ENCODE results near the gene ISLR. TPM values are rescaled to one million over a fixed set of nuclear protein-coding genes. Genes with fewer than 3 reads are reported as not detected.

The ISLR gene
- total RNA-seq, 1 donor from 2014 or later = not detected

- POLR2A ChIA-PET = no interaction called here
- Mint-ChIP-seq H3K4me1 (no peaks in the 10 kb centered on the region), H3K36me3 (ENCODE audit: low read depth) (no peaks in the 10 kb centered on the region), H3K27ac (no peak within 1 kb of the TSS), H3K4me3 (no peak within 1 kb of the TSS), H3K27me3 (peaks cover 22% of the 10 kb centered on the region), H3K9me3 (no peaks in the 10 kb centered on the region)
- ATAC-seq (ENCODE audit: low read depth) = no peak
- CTCF ChIA-PET = interaction anchor here (1.1 kb wide), 1 partner anchor 17 kb away, joined by 3 read pairs; no protein-coding TSS in a partner anchor
- TF ChIP-seq CTCF (IDR thresholded peaks at IDR 0.05) = no peak
- intact Hi-C loops (cut with micrococcal nuclease) = no loop called here
- DNase-seq = no peak
Observed at GRCh38 chr15:74202452-74203401, 29.2 kb downstream of the ISLR start, which contains the start of gene STRA6. Gene STRA6, minus strand, starts transcription at chr15:74202787. Its CDS starts 520 bp downstream, at chr15:74202267.

DNA sequence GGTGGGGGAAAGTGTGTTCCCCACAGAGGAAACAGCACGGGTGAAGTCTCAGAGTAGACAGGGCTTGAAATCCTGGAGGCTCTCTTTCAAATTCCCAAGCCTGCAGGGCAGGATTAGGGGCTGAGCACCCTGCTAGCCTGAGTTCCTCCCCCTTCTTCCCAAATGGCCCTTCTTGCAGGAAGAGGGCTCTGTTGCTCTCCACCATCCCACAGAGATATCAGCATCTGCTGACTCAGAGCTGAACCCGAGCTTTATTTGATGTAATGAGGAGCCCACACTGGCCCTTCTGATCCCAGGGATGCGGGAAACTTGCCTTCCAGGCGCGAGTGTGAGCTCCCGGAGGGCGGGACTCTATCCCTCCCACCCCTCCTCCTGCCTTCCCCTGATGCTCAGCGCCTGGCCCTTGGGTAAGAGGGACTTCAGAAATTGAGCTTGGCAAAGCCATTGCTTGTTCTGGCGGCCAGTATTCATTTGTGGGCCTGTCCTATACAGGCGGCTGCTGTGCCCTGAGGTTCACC, 30.5 kb downstream of the ISLR start:
- ChIA-PET POLR2A (interaction anchor here (0.6 kb wide), 1 partner anchor 1248 kb away, joined by 5 read pairs; the partner anchor contains the start of gene SIN3A), CTCF (interaction anchor here (1.1 kb wide), 1 partner anchor 19 kb away, joined by 3 read pairs; no protein-coding TSS in a partner anchor)
- Mint-ChIP-seq H3K36me3 (ENCODE audit: low read depth) (no peaks in the 10 kb centered on the region), H3K27ac (no peak overlapping the region), H3K4me3 (no peak overlapping the region), H3K4me1 (no peaks in the 10 kb centered on the region), H3K9me3 (no peaks in the 10 kb centered on the region), H3K27me3 (peaks cover 28% of the 10 kb centered on the region)
- TF ChIP-seq CTCF (IDR thresholded peaks at IDR 0.05) = no peak
- ATAC-seq (ENCODE audit: low read depth) = no peak
- intact Hi-C loops (cut with micrococcal nuclease) = no loop called here
- no peak for DNase-seq

DNA sequence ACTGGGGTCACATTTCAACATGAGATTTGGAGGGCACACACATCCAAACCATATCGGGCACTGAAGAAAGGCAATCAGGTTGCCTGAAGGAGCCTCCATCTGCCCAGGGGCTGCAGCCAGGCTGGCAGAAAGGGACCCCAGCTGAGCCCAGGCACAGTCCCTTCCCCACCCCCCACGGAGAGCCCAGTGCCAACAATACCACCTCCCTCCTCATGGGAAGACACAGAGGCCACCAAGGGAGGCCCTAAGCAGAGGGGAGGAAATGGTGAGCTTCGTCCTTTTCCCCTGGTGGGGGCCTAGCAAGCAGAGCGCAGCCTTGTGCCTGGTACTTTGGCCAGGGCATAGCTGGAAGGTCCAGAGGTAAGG, 32.1 kb downstream of the ISLR start:
- Mint-ChIP-seq H3K9me3 (no peaks in the 10 kb centered on the region), H3K4me3 (no peak overlapping the region), H3K4me1 (no peaks in the 10 kb centered on the region), H3K27me3 (peaks cover 28% of the 10 kb centered on the region), H3K36me3 (ENCODE audit: low read depth) (no peaks in the 10 kb centered on the region), H3K27ac (no peak overlapping the region)
- intact Hi-C loops (cut with micrococcal nuclease) = no loop called here
- no peak for TF ChIP-seq CTCF (IDR thresholded peaks at IDR 0.05)
- DNase-seq (no peak), ATAC-seq (ENCODE audit: low read depth) (no peak)
- POLR2A ChIA-PET = no interaction called here
- CTCF ChIA-PET = interaction anchor here (0.6 kb wide), 1 partner anchor 184 kb away, joined by 3 read pairs; no protein-coding TSS in a partner anchor

DNA sequence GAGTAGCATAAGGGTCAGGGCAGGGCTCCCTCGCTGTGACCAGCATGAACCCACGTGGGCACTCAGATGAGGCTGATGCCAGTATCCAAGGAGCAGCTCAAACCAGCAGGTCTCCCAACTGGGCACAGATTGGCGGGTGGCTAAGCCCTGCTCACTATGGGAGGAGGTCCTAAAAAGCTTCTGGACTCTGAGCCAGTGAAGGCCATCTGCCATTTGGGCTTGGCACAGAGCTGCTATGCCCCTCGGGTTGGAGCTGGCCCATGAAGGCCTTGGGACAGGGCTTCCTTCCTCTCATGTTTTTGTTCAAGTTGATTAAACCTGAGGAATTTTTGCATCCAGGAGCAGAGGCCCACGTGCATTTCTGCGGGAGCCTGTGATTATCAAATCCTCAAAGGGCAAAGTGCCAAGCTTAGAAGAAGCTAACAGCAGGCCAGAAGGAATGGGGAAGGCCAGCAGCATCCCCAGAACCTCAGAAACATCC, 33.3 kb downstream of the ISLR start:
- ATAC-seq (ENCODE audit: low read depth) (no peak), DNase-seq (no peak)
- Mint-ChIP-seq H3K36me3 (ENCODE audit: low read depth) (no peaks in the 10 kb centered on the region), H3K27ac (no peak overlapping the region), H3K9me3 (peaks cover 2% of the 10 kb centered on the region), H3K27me3 (peaks cover 26% of the 10 kb centered on the region), H3K4me3 (no peak overlapping the region), H3K4me1 (no peaks in the 10 kb centered on the region)
- intact Hi-C loops (cut with micrococcal nuclease) = no loop called here
- no peak for TF ChIP-seq CTCF (IDR thresholded peaks at IDR 0.05)
- POLR2A ChIA-PET = no interaction called here
- CTCF ChIA-PET = no interaction called here
